HG02623 (cell line): ENCODE measurements around the gene COL9A3.

Experiments used
- ATAC-seq: cut with Tn5 transposase; IDR thresholded peaks from one replicate; pipeline ENCODE4 v1.9.1; 2021; ENCODE audit warnings: moderate library complexity; ENCODE audit not compliant: unreplicated experiment

COL9A3 gene

DNA sequence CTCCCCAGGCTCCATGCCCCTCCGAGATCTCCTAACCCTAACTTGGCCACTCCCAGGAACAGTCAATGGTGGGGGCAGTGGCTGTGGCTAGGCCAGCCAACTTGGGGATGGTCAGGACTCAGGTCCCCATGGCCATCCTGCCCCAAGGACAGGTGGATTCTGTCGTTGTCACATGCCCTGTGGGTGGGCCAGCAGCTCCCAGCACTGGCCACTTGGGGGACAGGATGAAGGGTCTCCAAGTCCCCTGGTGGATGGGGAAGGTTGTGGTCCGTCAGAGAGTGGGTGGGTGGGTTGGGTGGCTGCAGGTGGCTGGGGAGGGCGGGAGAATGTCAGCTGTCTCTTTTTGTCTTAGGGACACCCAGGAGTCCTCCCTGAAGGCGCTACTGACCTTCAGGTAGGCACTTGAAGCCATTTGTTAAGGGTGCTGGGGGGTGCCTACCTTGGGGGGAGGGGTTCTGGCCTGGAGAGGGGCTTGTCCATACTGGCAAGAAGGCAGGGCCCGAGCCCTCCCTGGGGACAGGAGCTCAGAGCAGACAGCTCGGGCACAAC, 5.5 kb downstream of the COL9A3 start:
- no peak for ATAC-seq

- ATAC-seq = no peak
Observed at GRCh38 chr20:62822788-62823651, 6.2 kb downstream of the COL9A3 start.

DNA sequence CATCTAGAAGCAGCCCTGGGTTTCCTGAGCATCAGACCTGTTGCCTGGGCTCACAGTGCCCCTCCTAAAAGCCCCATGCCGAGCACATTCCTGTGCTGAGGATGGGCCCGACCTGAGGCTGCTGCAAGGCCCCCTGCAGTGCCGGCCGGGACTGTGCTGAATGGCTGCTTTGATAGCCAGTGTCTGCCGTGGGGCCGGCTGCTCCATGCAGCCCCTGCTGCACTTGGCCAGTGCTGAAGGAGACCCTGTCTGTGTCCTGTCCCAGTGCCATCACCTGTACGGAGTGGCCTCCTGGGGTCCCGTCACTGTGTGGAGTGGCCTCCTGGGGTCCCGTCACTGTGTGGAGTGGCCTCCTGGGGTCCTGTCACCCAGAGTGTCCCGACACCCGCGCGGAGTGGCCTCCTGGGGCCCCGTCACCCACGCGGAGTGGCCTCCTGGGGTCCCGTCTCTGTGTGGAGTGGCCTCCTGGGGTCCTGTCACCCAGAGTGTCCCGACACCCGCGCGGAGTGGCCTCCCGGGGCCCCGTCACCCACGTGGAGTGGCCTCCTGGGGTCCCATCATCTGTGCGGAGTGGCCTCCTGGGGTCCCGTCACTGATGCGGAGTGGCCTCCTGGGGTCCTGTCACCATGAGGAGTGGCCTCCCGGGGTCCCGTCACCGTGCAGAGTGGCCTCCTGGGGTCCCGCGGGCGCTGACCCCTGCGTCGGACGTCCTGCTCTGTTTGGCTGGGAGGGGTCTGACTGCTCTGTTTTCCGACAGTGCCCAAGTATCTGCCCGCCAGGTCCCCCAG, 7.0 kb downstream of the COL9A3 start:
- no peak for ATAC-seq

DNA sequence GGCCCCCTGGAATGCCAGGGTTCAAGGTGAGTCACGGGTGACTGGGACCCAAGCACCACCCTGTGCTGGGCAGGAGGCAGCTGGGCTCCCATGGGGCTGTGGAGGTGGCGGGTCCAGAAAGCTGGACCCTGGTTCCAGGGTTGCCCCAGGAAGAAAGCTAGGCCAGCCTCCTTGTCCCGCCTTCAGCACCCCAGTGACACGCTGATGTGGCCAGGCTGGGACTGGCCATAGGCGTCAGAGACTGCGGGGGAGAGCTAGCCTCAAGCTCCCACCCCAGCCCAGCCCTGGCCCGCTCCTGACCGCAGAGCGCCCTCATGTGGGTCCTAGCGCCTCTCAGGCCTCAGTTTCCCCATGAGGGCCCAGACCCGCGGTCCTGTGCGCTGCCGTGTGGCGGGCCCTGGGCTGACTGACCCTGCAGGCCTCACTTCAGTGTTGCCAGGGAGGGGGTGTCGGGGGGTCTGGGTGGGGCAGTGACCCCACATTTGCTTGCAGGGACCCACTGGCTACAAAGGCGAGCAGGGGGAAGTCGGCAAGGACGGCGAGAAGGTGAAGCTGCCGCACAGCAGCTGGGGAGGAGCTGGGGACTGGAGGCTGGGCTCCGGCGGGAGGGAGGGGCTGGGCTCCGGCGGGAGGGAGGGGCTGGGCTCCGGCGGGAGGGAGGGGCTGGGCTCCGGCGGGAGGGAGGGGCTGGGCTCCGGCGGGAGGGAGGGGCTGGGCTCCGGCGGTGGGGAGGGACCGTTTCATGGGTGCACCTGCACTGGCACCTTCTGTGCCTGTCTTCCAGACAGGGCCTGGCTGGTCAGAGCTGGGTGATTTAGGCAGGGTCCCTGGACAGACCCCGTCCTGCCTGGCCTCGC, 7.9 kb downstream of the COL9A3 start:
- no peak for ATAC-seq

GRCh38 chr20:62825333-62825985, 8.6 kb downstream of the COL9A3 start:
- ATAC-seq = no peak

DNA sequence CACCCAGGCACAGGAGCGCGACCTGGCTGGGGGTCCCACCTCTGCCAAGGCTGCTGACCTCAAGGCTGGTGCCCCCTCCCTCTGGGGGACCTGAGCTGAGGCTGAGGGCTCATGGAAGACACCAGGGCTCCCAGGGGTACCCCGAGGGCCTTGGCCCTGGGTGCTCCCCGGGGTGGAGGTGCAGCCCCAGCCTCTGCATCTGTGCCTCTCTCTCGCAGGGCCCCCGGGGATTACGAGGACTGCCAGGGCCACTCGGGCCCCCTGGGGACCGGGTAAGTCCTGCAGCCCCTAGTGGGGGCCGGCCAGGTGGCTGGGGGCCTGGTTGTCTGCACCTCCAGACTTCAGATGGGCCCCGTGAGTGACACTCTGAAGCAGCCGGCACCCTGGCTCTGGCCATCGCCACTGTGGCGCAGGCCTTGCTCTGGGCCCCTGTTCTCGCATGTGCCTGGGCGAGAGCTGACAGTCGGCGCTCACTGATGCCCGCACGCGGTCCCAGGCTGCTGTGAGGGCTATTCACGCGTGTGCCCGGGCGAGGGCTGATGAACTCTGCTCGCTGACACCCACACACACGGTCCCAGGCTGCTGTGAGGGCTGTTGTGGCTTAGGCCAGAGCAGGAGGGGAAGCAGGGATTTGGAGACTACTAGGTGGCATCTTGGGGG, 9.3 kb downstream of the COL9A3 start:
- ATAC-seq = no peak

GRCh38 chr20:62826646-62827310, 9.9 kb downstream of the COL9A3 start:
- ATAC-seq = no peak

DNA sequence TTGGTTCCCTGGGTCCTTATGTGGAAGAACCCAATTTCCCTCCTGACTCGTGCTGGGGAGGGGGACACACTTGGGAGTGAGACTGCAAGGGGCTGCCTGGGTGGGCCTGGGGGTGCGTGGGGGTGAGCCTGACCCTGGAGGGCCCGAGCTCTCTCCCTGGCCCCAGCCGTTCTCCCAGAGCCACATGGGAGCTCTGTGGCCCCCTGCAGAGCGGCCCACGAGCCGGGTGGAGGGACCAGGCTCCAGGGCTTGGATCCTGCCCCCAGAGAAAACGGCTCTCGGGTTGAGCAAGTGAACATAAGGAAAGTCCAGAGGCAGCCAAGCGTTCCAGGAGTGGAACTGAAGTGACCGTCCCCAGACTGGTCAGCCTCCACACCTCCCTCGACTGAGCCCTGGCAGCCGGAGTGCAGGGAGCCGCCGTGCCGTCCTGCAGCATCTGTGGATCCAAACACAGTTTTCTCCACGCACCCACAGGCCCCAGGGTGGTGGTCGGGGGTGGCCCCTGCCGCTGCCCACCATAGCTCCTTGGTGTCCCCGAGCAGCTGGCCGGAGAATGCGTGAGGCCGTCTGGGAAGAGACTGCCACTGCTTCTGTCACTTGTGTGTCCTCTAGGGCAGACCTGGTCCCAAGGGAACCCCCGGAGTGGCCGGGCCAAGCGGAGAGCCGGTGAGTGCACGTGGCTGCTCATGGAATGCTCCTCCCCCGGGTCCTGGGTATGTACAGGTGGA, 10.6 kb downstream of the COL9A3 start:
- no peak for ATAC-seq

DNA sequence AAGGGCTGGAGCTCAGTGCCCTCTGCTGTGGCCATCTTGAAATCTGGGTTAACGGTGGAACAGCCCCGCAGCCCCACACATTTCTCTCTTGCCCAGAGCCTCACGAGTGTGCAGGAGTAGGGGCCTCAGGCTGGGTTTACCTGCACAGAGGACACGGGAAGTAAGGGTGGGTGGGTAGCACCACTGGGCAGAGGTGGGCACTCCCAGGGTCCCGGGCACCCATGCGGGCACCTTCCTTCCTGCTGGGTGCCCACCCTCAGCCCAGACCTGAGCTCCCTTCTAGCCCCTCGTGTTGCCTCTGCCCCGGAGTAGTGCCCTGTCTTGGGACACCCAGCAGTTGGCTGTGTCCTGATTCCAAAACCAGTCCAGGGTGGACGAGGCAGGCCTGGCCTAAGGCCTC, 11.2 kb downstream of the COL9A3 start:
- no peak for ATAC-seq

GRCh38 chr20:62828511-62829230, 11.8 kb downstream of the COL9A3 start:
- ATAC-seq = no peak

DNA sequence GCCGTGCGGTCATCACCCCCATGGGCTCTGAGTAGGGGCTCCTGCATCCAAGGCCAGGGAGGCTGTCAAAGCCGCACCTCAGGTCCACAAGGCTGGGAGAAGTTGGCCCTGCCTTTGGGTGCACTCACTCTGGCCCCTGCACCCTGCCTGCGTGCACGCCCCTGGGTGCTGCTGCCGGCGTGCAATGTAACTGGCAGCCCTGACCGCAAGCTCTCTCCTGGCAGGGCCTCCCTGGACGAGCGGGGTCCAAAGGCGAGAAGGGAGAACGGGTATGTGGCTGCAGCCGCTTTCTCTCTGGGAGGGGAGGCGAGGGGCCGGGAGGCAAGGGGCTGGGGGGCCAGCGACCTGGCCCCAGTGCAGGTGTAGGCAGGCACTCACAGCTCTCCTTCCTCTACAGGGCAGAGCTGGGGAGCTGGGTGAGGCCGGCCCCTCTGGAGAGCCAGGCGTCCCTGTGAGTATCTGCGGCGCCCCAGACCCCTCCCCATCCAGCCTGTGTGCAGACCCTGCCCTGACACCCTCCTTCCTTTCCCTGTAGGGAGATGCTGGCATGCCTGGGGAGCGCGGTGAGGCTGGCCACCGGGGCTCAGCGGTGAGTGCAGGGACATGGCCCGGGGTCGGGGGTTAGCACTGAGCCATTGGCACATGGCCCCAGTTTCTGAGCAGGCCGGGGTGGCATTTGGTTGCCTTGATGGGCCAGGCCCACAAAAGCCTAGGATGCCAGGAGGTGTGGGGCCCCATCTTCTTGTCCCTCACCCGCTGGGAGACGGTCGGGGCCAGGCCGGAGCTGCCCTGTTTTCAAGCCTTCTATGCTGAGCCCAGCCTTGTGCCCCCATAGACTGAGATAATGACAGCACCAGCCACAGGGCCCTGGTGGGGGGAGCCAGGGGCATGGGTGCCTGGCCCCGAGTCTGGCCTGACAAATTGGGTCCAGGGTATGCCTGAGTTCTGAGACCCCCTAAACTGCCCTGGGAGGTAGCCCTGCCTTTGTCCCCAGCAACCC, 12.7 kb downstream of the COL9A3 start:
- no peak for ATAC-seq

DNA sequence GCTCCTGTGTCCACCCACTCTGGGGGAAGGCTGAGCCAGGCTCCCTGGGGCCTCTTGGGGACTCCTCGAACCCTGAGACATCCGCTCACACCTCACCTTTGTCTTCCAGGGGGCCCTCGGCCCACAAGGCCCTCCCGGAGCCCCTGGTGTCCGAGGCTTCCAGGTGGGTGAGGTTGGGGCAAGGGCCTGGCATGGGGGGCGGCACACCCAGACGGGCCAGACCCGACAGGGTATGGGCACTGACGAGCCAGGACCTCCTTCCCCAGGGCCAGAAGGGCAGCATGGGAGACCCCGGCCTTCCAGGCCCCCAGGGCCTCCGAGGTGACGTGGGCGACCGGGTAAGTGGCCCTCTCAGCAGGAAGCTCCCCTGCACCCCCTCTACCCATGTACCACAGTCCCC, 13.4 kb downstream of the COL9A3 start:
- no peak for ATAC-seq

GRCh38 chr20:62830821-62831220, 14.0 kb downstream of the COL9A3 start:
- no peak for ATAC-seq

- no peak for ATAC-seq
Observed at GRCh38 chr20:62831361-62831788, 14.5 kb downstream of the COL9A3 start.

GRCh38 chr20:62831854-62832211, 15.0 kb downstream of the COL9A3 start:
- no peak for ATAC-seq

DNA sequence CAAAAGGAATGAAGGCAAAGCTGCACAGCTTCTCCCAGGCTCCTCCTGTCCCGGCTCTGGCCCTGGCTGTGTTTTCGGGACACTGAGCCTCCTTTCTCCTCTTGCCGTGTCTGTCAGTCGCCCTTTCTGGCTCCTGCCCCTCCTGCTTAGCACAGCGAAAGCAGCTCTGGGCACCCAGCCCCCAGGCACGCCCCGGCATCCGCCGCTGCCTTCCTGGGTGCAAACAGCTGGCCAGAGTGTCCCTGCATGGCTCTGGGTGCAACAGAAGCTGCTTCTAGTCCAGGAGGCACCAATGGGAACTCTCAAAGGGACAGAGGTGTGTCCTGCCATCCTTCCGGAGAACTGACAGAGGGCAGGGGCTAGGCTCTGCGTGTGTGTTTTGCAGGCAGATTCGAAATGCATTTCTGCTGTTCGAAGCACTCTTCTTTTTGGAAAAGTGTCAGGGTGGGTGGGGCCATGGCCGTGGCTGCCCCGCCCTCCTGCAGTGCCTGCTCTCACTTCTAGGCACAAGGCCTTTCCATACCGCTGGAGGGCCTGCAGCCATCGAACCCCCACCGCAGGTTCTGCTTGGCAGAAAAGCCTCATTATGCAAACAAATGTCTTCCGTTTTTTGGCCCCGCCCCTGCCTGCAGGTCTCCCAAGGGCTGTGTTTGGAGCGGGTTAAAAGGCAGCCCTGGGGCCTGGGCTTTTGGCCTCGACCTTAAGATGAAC, 15.5 kb downstream of the COL9A3 start:
- ATAC-seq = no peak
